Stimulated activated CD8-positive, alpha-beta memory T cell treated with anti-CD3 and anti-CD28 coated beads, Interleukin-4, amount 100 ng/mL, for 24 hours (primary cell): ENCODE data around the gene OR4Q3.
"Not testable (repeated sequence)": the region's sequence is repeated elsewhere in the genome, so short reads cannot be mapped to it uniquely, and the experiment has no call there.

Source experiments
- DNase-seq: peaks from one replicate; pipeline ENCODE4 v3.0.0-alpha.2; 2020; ENCODE audit warnings: low read depth

OR4Q3 gene

GRCh38 chr14:19743256-19743655 is at the start of gene OR4Q3:
OR4Q3 (plus strand) TSS chr14:19743571.
- no peak for DNase-seq

DNA sequence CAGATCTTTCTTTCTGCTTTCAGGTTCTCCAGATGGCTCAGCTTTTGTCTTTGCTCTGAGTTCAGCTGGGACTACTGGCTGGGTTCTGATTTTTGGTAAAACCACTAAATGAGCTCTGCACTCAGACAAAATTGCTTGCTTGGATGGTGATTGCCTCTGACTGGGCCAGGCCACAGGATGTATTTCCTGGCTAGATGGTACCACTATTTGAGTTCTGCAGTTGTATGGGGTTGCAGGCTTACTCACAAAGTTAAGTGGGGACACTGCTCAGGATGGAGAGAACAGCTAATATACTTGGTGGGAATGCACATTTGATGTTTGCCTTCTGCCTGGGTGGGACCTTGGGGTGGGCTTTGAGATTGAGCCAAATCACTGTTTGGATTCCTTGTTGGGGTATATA is 14.0 kb upstream of the OR4Q3 start:
- no peak for DNase-seq

DNA sequence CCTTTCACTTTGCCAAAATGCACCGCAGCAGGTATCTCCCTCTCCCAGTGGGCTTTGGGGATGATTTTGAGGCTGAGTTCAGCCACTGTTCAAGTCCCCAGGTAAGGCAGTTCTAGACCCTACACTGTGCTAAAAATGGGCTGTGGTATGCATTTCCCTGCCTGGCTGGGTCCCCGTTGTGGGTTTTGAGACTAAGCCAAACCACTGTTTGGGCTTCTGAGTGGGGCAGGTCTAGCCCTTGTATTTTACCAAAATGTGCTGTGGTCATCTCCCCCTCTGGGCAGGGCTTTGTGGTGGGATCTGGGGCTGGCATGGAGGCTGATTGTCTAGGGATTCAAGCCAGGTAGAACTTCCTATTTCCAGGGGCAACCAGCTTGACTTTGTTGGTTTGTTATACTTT is 13.6 kb upstream of the OR4Q3 start:
- no peak for DNase-seq

GRCh38 chr14:19733893-19734292 is 9.5 kb upstream of the OR4Q3 start:
- DNase-seq = not testable (repeated sequence)

GRCh38 chr14:19752316-19752715 is 8.9 kb downstream of the OR4Q3 start:
- not testable (repeated sequence) for DNase-seq

- no peak for DNase-seq
Observed at GRCh38 chr14:19754172-19754571, 10.8 kb downstream of the OR4Q3 start.

- DNase-seq = not testable (repeated sequence)
Observed at GRCh38 chr14:19771491-19771890, 28.1 kb downstream of the OR4Q3 start.

DNA sequence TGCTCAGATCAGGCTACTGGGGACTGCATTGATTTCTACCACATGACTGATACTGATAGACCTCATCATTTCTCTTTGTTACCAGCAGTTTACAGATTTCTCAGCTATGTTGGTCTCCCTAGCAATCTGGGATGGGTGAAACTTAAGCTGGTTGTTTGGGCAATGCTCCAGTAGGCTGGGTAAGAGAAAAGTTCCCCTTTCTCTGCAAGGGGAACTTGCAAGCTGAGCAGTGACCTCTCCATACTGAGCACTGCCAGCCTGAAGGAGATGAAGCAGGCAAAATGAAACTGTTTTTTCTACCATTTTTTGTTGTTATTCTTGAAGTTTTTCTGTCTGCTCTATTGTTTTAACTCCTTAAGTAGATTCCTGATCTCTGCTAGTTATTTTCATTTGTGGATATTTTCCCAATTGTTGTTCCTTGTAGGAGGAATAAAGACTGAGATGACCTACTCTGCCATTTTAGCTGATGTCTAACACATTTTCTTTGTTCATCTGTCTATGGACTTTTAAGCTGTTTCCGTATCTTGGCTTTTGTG is 28.6 kb downstream of the OR4Q3 start:
- no peak for DNase-seq

DNA sequence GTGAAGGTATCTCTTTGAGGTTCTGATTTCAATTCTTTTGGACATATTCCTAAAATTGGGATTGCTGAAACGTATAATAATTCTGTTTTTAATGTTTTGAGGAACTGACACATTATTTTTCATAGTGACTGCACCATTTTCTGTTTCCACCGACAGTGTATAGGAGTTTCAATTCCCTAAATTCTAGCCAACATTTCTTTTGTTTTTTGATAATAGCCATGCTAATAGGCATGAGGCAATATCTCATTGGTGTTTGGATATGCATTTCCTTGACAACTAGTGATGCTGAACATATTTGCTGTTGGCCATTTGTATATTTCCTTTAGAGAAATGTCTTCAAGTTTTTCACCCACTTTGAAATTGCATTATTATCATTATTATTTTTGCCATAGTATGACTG is 29.1 kb downstream of the OR4Q3 start:
- not testable (repeated sequence) for DNase-seq

DNA sequence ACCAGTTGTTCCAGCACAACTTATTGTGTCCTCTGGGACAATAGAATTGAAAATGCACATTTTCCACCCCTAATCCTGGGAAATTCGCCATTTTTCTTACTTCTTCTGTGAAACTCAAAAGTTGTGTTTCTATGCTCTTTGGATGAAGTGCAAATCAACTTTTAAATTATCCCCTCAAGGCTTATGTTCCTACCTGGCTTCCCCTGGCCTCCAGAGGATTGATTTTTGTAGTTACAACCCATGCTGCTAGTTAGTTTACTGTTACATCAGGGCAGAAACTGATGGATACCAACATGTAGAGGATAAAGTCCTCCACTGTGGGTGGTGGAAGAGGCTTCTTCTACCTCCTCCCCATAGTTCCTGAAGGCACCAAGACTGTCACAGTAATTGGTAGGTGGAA is 29.8 kb downstream of the OR4Q3 start, which contains the start of gene OR4M1:
TSS of gene OR4M1 (plus strand) at position 301 of the 400 bp plus-strand sequence. CDS start 6,819 bp downstream, outside the sequence.
- not testable (repeated sequence) for DNase-seq

GRCh38 chr14:19775587-19775986 is 32.2 kb downstream of the OR4Q3 start:
- DNase-seq = no peak

DNA sequence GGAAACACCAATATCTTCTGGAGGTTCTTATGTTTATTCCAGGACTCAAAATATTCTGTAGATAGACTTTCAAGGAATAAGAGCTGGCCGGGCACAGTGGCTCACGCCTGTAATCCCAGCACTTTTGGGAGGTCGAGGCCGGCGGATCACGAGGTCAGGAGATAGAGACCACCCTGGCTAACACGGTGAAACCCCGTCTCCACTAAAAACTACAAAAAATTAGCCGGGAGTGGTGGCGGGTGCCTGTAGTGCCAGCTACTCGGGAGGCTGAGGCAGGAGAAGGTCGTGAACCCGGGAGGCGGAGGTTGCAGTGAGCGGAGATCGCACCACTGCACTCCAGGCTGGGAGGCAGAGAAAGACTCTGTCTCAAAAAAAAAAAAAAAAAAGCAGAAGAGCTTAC is 42.5 kb downstream of the OR4Q3 start:
- DNase-seq = not testable (repeated sequence)

GRCh38 chr14:19787318-19787717 is 43.9 kb downstream of the OR4Q3 start:
- DNase-seq = not testable (repeated sequence)

GRCh38 chr14:19788150-19788549 is 44.8 kb downstream of the OR4Q3 start:
- DNase-seq = not testable (repeated sequence)

GRCh38 chr14:19796520-19797108 is 53.2 kb downstream of the OR4Q3 start:
- not testable (repeated sequence) for DNase-seq
